Chondrocyte (in vitro differentiated cells): Measurements from ENCODE around the gene TGM4. TPM values are rescaled to one million over a fixed set of nuclear protein-coding genes. Genes with fewer than 3 reads are reported as not detected.

Experiments
- DNase-seq: peaks from one replicate; pipeline ENCODE4 v3.0.0; 2021; ENCODE audit warnings: mixed read lengths, low spot score
- H3K27ac Mint-ChIP-seq: one replicate; pipeline ENCODE4 v1.8.0; 2021; ENCODE audit warnings: mild to moderate bottlenecking, moderate library complexity, mixed read lengths; ENCODE audit not compliant: unreplicated experiment
- H3K27me3 Mint-ChIP-seq: 2 replicates; pipeline ENCODE4 v1.8.0; 2021; ENCODE audit warnings: low read depth, mixed read lengths
- H3K36me3 Mint-ChIP-seq: 2 replicates; pipeline ENCODE4 v1.8.0; 2021; ENCODE audit warnings: low read depth, mixed read lengths
- H3K4me1 Mint-ChIP-seq: 2 replicates; pipeline ENCODE4 v1.8.0; 2021; ENCODE audit warnings: low read depth, mild to moderate bottlenecking, mixed read lengths
- H3K4me3 Mint-ChIP-seq: one replicate; pipeline ENCODE4 v1.8.0; 2021; ENCODE audit warnings: mild to moderate bottlenecking, moderate library complexity, mixed read lengths; ENCODE audit not compliant: unreplicated experiment
- H3K9me3 Mint-ChIP-seq: 2 replicates; pipeline ENCODE4 v1.8.0; 2021; ENCODE audit warnings: low read depth, mixed read lengths
- CTCF ChIP-seq: fragments of 200-600 bp; sonication (generic); IDR thresholded peaks from 2 replicates; pipeline ENCODE4 v1.5.0; 2021; ENCODE audit warnings: antibody characterized with exemption, mild to moderate bottlenecking, moderate library complexity
- total RNA-seq: library from RNA; stranded (reverse); gene quantifications from 3 replicates; pipeline ENCODE4 v1.2.1, GENCODE V29; 2021

TGM4 gene
- total RNA-seq, 1 donor from 2014 or later, result 0.27 TPM

DNA sequence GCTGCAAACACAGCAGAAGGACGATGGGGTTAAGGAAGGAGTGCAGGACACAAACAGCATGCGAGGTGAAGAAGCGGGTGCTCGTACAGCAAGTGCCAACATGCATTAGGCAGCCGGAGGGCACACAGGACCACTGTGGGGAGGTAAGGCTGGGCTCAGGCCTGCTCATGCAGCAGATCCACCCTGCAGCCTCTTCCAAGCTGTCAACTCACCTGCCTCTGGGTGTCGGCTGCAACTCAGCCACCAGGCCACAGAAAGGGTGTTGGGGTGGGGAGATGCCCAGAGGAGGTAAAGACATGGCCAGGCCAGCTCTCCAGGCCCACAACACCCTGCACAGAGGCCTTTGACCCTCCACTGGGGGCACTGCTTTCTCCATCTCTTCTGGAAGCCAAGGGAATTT lies 44.2 kb downstream of the TGM4 start:
- H3K36me3 Mint-ChIP-seq, result peaks cover 7% of the 10 kb centered on the region
- no peak for DNase-seq
- no peak overlapping the region for H3K27ac Mint-ChIP-seq
- no peaks in the 10 kb centered on the region for H3K27me3 Mint-ChIP-seq
- no peak overlapping the region for H3K4me3 Mint-ChIP-seq
- TF ChIP-seq CTCF, result no peak
- no peaks in the 10 kb centered on the region for H3K9me3 Mint-ChIP-seq
- peaks cover 8% of the 10 kb centered on the region for H3K4me1 Mint-ChIP-seq

- no peak for DNase-seq
- no peaks in the 10 kb centered on the region for H3K27me3 Mint-ChIP-seq
- no peaks in the 10 kb centered on the region for H3K9me3 Mint-ChIP-seq
- peaks cover 23% of the 10 kb centered on the region for H3K4me1 Mint-ChIP-seq
- no peak for TF ChIP-seq CTCF
- H3K4me3 Mint-ChIP-seq, result no peak overlapping the region
- peak overlapping the region; percentile 79 for H3K27ac Mint-ChIP-seq
- peaks cover 7% of the 10 kb centered on the region for H3K36me3 Mint-ChIP-seq
Observed at GRCh38 chr3:44920081-44920480, 45.7 kb downstream of the TGM4 start.

DNA sequence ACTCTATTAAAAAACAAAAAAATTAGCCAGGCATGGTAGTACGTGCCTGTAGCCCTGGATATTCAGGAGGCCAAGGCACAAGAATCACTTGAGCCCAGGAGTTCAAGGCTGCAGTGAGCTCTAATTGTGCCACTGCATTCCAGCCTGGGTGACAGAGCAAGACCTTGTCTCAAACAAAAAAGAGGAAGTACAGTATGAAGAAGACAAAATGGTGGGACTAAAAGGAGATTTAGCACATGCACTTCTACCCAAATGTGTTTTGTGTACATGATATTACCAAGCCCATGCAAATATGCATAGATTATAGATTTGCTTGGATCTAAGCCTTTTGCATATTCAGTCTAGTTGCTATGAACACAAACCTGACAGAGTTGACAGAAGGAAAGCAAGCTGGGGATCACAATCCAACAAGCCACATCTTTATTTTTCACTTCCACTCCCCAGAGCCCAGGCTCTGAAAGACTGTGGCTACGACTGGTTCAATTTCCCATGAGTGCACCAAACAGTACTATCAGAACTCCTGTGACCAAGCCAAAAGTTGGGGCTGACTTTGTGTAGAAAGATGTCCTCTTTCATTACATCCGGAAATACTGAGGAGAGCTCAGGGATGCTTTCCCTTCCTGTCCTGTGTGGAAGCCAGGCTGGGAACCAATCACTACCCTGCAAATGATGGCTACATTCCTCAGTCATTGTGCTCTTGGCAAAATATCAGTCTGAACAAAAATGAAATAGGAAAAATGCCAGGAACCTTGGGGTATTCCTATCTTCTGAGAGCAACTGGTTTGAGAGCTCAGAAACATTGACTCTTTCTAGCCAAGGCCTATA lies 49.4 kb downstream of the TGM4 start:
- Mint-ChIP-seq H3K27ac (no peak overlapping the region), H3K4me3 (no peak overlapping the region), H3K36me3 (peaks cover 17% of the 10 kb centered on the region), H3K9me3 (no peaks in the 10 kb centered on the region), H3K4me1 (peaks cover 23% of the 10 kb centered on the region), H3K27me3 (no peaks in the 10 kb centered on the region)
- TF ChIP-seq CTCF, result no peak
- DNase-seq, result no peak

DNA sequence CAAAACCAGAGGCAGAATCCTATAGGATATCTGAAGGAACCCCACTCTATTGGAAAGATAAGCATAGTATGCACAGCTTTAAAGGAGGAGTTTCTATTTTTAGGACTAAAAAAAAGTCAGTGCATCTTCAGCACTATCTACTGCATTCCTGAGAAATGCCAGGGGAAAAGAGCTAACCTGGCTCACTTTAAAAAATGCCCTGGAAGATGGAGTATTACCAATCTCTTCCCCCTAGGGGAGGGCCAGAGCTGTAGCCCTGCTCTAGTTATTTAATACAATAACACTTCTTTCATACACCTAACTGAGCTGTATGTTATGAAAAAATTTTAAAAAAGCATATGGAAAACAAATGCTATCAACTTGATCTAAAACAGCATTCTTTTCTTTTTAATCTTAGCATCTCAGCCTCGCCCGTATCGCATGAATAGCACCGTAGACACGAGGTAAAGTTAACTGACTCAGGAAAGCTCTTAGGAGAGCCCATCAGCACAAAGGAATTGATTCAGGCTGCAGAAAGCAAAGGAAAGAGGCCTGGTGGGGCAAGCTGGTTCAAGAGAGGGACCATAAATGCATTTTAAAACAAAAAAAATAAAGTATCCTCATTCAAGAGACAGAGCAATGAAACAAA lies 50.2 kb downstream of the TGM4 start:
- Mint-ChIP-seq H3K4me3 (no peak overlapping the region), H3K27me3 (no peaks in the 10 kb centered on the region), H3K9me3 (no peaks in the 10 kb centered on the region), H3K36me3 (peaks cover 21% of the 10 kb centered on the region), H3K4me1 (peaks cover 23% of the 10 kb centered on the region), H3K27ac (no peak overlapping the region)
- no peak for TF ChIP-seq CTCF
- no peak for DNase-seq

- Mint-ChIP-seq H3K27me3 (no peaks in the 10 kb centered on the region), H3K4me1 (peaks cover 16% of the 10 kb centered on the region), H3K36me3 (peaks cover 20% of the 10 kb centered on the region), H3K4me3 (no peak overlapping the region), H3K27ac (no peak overlapping the region), H3K9me3 (no peaks in the 10 kb centered on the region)
- no peak for TF ChIP-seq CTCF
- no peak for DNase-seq
Observed at GRCh38 chr3:44926172-44926571, 51.8 kb downstream of the TGM4 start.
